GM12878 (cell line): ENCODE measurements around the gene EEF2K. TPM values are rescaled to one million over a fixed set of nuclear protein-coding genes. Genes with fewer than 3 reads are reported as not detected.

Source experiments
- ATAC-seq: fragments of 200-7000 bp; cut with Tn5 transposase; 3 replicates; pipeline ENCODE4 v1.9.1; 2020; ENCODE audit warnings: mild to moderate bottlenecking, moderate library complexity
- BruUV-seq: library from RNA; stranded (reverse); fragments of 400-500 nt; replicated peaks from 2 replicates; lab custom pipeline; 2021; lab: Mats Ljungman, UMichigan
- CTCF ChIA-PET: fragments of 300-600 bp; sonication (Branson Sonifier 250); formaldehyde crosslinking; extraction: SDS; loops from one replicate; lab custom pipeline; 2021; ENCODE audit warnings: inconsistent platforms; lab: Yijun Ruan, JAX
- POLR2A ChIA-PET: fragments of 350-600 bp; formaldehyde crosslinking; extraction: SDS; loops from one replicate; lab custom pipeline; 2021; ENCODE audit warnings: inconsistent platforms; lab: Charles Lee
- RAD21 ChIA-PET: fragments of 300-600 bp; sonication (Branson Sonifier 250); formaldehyde crosslinking; loops from one replicate; lab custom pipeline; 2023; ENCODE audit warnings: antibody characterized with exemption; ENCODE audit not compliant: unreplicated experiment; lab: Charles Lee
- SMC1A ChIA-PET: fragments of 300-600 bp; sonication (Branson Sonifier 250); formaldehyde crosslinking; loops from one replicate; lab custom pipeline; 2023; ENCODE audit not compliant: unreplicated experiment, uncharacterized antibody; lab: Charles Lee
- DNase-seq: peaks from one replicate; pipeline ENCODE4 v3.0.0-alpha.2; 2011; ENCODE audit warnings: low read depth, low spot score
- FAIRE-seq: peaks from 3 replicates; lab custom pipeline; 2011; peaks lifted over from hg19 to GRCh38; lab: Jason Lieb, UNC
- H2AFZ ChIP-seq: 2 replicates; pipeline ENCODE4 v1.6.0; 2011; ENCODE audit warnings: low read depth, low read length, control low read depth; ENCODE audit not compliant: control insufficient read depth
- H3K27ac ChIP-seq: 2 replicates; pipeline ENCODE4 v1.5.1; 2011; ENCODE audit warnings: control low read depth; ENCODE audit not compliant: control insufficient read depth, insufficient read depth
- H3K27me3 ChIP-seq, 2 experiments: replicated peaks in 1 of 2; 2 replicates each; pipeline versions ENCODE4 v1.6.0 to v1.6.1; 2011; ENCODE audit warnings: low read length in 1 of 2; ENCODE audit not compliant: control insufficient read depth in 2 of 2, insufficient read depth in 2 of 2
- H3K36me3 ChIP-seq, 2 experiments: 2 replicates each; pipeline ENCODE4 v1.5.1; 2011; ENCODE audit warnings: low read length in 1 of 2; ENCODE audit not compliant: control insufficient read depth in 2 of 2, insufficient read depth in 2 of 2
- H3K4me1 ChIP-seq: 2 replicates; pipeline ENCODE4 v1.6.1; 2011; ENCODE audit warnings: mild to moderate bottlenecking, low read length, moderate library complexity, mixed read lengths; ENCODE audit not compliant: control insufficient read depth, insufficient read depth
- H3K4me2 ChIP-seq: 2 replicates; pipeline ENCODE4 v1.6.0; 2011; ENCODE audit warnings: control low read depth; ENCODE audit not compliant: control insufficient read depth, insufficient read depth
- H3K4me3 ChIP-seq: fragments of 200-600 bp; sonication (generic); 2 replicates; pipeline ENCODE4 v1.5.1; 2016
- H3K79me2 ChIP-seq: 2 replicates; pipeline ENCODE4 v1.6.0; 2011; ENCODE audit warnings: low read length; ENCODE audit not compliant: control insufficient read depth, insufficient read depth
- H3K9ac ChIP-seq: 2 replicates; pipeline ENCODE4 v1.8.0; 2011; ENCODE audit warnings: low read length, control low read depth, mixed read lengths; ENCODE audit not compliant: control insufficient read depth, insufficient read depth
- H3K9me3 ChIP-seq: replicated peaks from 3 replicates; pipeline ENCODE4 v1.5.1; 2011; ENCODE audit warnings: mild to moderate bottlenecking, low read length; ENCODE audit not compliant: control insufficient read depth, insufficient read depth
- H4K20me1 ChIP-seq: 2 replicates; pipeline ENCODE4 v1.6.0; 2011; ENCODE audit not compliant: control insufficient read depth, insufficient read depth
- ATF2 ChIP-seq: IDR thresholded peaks from 2 replicates; pipeline ENCODE4 v1.6.1; 2012; ENCODE audit warnings: low read length, inconsistent platforms
- BCL11A ChIP-seq: IDR thresholded peaks from 2 replicates; pipeline ENCODE4 v1.6.1; 2011; ENCODE audit warnings: low read depth, low read length
- CBFB ChIP-seq: IDR thresholded peaks from 2 replicates; pipeline ENCODE4 v1.6.1; 2016; ENCODE audit warnings: antibody characterized with exemption, low read depth
- CTCF ChIP-seq, 3 experiments: IDR thresholded peaks in 2 of 3; conservative IDR thresholded peaks in 1 of 3; 2 replicates each; pipeline ENCODE4 v1.5.1; 2011; ENCODE audit warnings: low read depth in 3 of 3, low read length in 3 of 3, mild to moderate bottlenecking in 3 of 3, control low read depth in 2 of 3, moderate library complexity in 2 of 3, inconsistent platforms in 1 of 3, mixed read lengths in 1 of 3; ENCODE audit not compliant: control insufficient read depth in 2 of 3, insufficient read depth in 1 of 3; ENCODE audit errors: extremely low read depth in 1 of 3
- EGR1 ChIP-seq, 2 experiments: IDR thresholded peaks; 1 replicate in 1 of 2; 2 replicates in 1 of 2; pipeline ENCODE4 v1.6.1; 2011 to 2012; ENCODE audit warnings: low read depth in 2 of 2, low read length in 2 of 2, borderline replicate concordance in 1 of 2, mild to moderate bottlenecking in 1 of 2, moderate library complexity in 1 of 2
- IKZF2 ChIP-seq, 2 experiments: fragments of 450-650 bp; IDR thresholded peaks; 2 replicates each; pipeline ENCODE4 v1.6.1; 2017; ENCODE audit warnings: mild to moderate bottlenecking in 2 of 2, moderate library complexity in 2 of 2
- IRF3 ChIP-seq: fragments of 450-650 bp; IDR thresholded peaks from 2 replicates; pipeline ENCODE4 v1.6.1; 2014; ENCODE audit warnings: mild to moderate bottlenecking
- MXI1 ChIP-seq: fragments of 150-350 bp; IDR thresholded peaks from 2 replicates; pipeline ENCODE4 v1.6.1; 2011; ENCODE audit warnings: low read depth, mild to moderate bottlenecking, inconsistent platforms, low read length, improper control_type of control experiment
- NBN ChIP-seq: fragments of 450-650 bp; IDR thresholded peaks from 2 replicates; pipeline ENCODE4 v1.6.1; 2016
- PAX8 ChIP-seq: fragments of 450-650 bp; IDR thresholded peaks from 2 replicates; pipeline ENCODE4 v1.6.1; 2017; ENCODE audit warnings: mild to moderate bottlenecking, moderate library complexity
- PBX3 ChIP-seq: IDR thresholded peaks from 2 replicates; pipeline ENCODE4 v1.6.1; 2011; ENCODE audit warnings: mild to moderate bottlenecking, low read depth, low read length, moderate library complexity; ENCODE audit not compliant: insufficient replicate concordance
- RAD21 ChIP-seq: IDR thresholded peaks from 2 replicates; pipeline ENCODE4 v1.6.1; 2011; ENCODE audit warnings: mild to moderate bottlenecking, low read depth, low read length, moderate library complexity; ENCODE audit not compliant: insufficient read depth
- RFX5 ChIP-seq: IDR thresholded peaks from 2 replicates; pipeline ENCODE4 v1.6.1; 2011; ENCODE audit warnings: low read depth, low read length, improper control_type of control experiment
- SMARCA5 ChIP-seq: fragments of 450-650 bp; IDR thresholded peaks from 2 replicates; pipeline ENCODE4 v1.6.1; 2017; ENCODE audit warnings: mild to moderate bottlenecking
- STAT3 ChIP-seq: IDR thresholded peaks from 2 replicates; pipeline ENCODE4 v1.6.1; 2011; ENCODE audit warnings: low read depth, low read length, improper control_type of control experiment
- YY1 ChIP-seq: IDR thresholded peaks from 2 replicates; pipeline ENCODE4 v1.6.1; 2011; ENCODE audit warnings: low read depth, mild to moderate bottlenecking, low read length
- ZNF24 ChIP-seq: fragments of 450-650 bp; IDR thresholded peaks from 2 replicates; pipeline ENCODE4 v1.6.1; 2017; ENCODE audit warnings: antibody characterized with exemption, mild to moderate bottlenecking
- WGBS: methylation state at CpG from one replicate; pipeline ENCODE4 v1.1.6; 2016; ENCODE audit warnings: low lambda C conversion rate; ENCODE audit not compliant: insufficient replicate concordance, insufficient coverage; ENCODE audit errors: missing lambda C conversion rate; 5-methylcytosine and 5-hydroxymethylcytosine counted together
- in situ Hi-C: fragments of 300-500 bp; cut with MboI; formaldehyde crosslinking; loops from 9 replicates; pipeline ENCODE4 v1.14.3; 2018; ENCODE audit warnings: mixed read lengths
- intact Hi-C: fragments of 100-400 bp; cut with micrococcal nuclease; formaldehyde crosslinking; loops from one replicate; pipeline ENCODE4 v1.14.2; 2022; ENCODE audit not compliant: unreplicated experiment
- polyA plus RNA-seq, 11 experiments: library from polyadenylated mRNA; depleted of rRNA in 4 of 11; unstranded in 6 of 11; stranded (reverse) in 5 of 11; fragments of >200 nt; fragmentation: Nextera tagmentation in 4 of 11; fragmentation: Illumina TruSeq in 1 of 11; extraction: Ambion mirVana in 4 of 11; extraction: Trizol in 1 of 11; gene quantifications; 1 replicate in 1 of 11; 2 replicates in 10 of 11; pipeline versions ENCODE4 v1.2.1 to v1.2.3, GENCODE V29; 2011 to 2016; ENCODE audit warnings: inconsistent platforms in 2 of 11, missing spikeins in 2 of 11, low read depth in 1 of 11
- total RNA-seq, 4 experiments: library from RNA; depleted of rRNA in 3 of 4; stranded (reverse); fragments of >200 nt in 3 of 4; fragmentation: Illumina TruSeq in 1 of 4; extraction: Trizol in 1 of 4; gene quantifications; 2 replicates each; pipeline versions ENCODE4 v1.2.1 to v1.2.3, GENCODE V29; 2013 to 2021

The EEF2K gene
- total and polyA plus RNA-seq, 10 of the 15 experiments (the other 5 are each of a cell fraction or from before 2014, with no cell fraction given), result 2.0 to 29.6 (median 12.2) TPM

- Histone ChIP-seq H3K4me3 (peak within 1 kb of the TSS; percentile 88), H4K20me1 (peaks cover 8% of the 10 kb centered on the region; the same call in 1 of the 2 replicates), H3K27ac (peak within 1 kb of the TSS; percentile 85), H3K4me2 (peak within 1 kb of the TSS; percentile 66), H2AFZ (peak within 1 kb of the TSS; percentile 85), H3K9ac (peak within 1 kb of the TSS; percentile 86), H3K27me3 (no peaks in the 10 kb centered on the region), H3K9me3 (no peaks in the 10 kb centered on the region), H3K36me3 (peaks cover under 1% of the 10 kb centered on the region in 2 experiments; a peak in 2 of 4 replicates), H3K4me1 (peaks cover 13% of the 10 kb centered on the region), H3K79me2 (peaks cover 29% of the 10 kb centered on the region)
- peak; percentile 89 for ATAC-seq
- BruUV-seq, result no TSS peak
- ChIA-PET CTCF (interaction anchor here (0.6 to 7.5 kb wide), 12 partner anchors 10 to 793 kb away, joined by 3 to 132 read pairs (median 4); partner anchors contain the start of gene EEF2K), RAD21 (interaction anchor here (1.4 to 4.4 kb wide), 6 partner anchors 89 to 220 kb away, joined by 5 to 62 read pairs (median 11); partner anchors contain the start of gene EEF2K), POLR2A (interaction anchor here (1.8 to 3.2 kb wide), 4 partner anchors 88 to 105 kb away, joined by 6 to 21 read pairs (median 12); partner anchors contain the start of gene EEF2K), SMC1A (interaction anchor here (0.6 to 7.2 kb wide), 8 partner anchors 79 to 555 kb away, joined by 3 to 86 read pairs (median 5); partner anchors contain the start of gene EEF2K)
- FAIRE-seq, result no peak
- intact Hi-C loops (loop anchor here (1.0 to 5.0 kb wide), 3 partner anchors 91 to 285 kb away; partner anchors contain the start of gene EEF2K), in situ Hi-C loops (loop anchor here (5.0 kb wide), 2 partner anchors 100 to 295 kb away; partner anchors contain the start of gene PDZD9)
- 2% methylated on average over 68 of the region's 76 CpGs for WGBS
- no peak for DNase-seq
- TF ChIP-seq STAT3 (no peak), IRF3 (peak; percentile 72; the same call in 1 of the 2 replicates), CTCF (IDR thresholded peaks at IDR 0.05 in 2 of 3, conservative IDR thresholded peaks at IDR 0.05 in 1 of 3; ENCODE audit: control insufficient read depth in 2 of 3, extremely low read depth in 1 of 3, insufficient read depth in 1 of 3, low read depth in 3 of 3, low read length in 3 of 3) (peak; percentile 90 to 97 (median 91)), ATF2 (no peak), PAX8 (no peak), EGR1 (IDR thresholded peaks at IDR 0.05; ENCODE audit: borderline replicate concordance in 1 of 2, low read depth in 2 of 2, low read length in 2 of 2) (peak in 1 of 2 experiments; percentile 41; a peak in 1 of 3 replicates), RFX5 (no peak), PBX3 (peak; percentile 20), BCL11A (no peak; the same call in 1 of the 2 replicates), NBN (peak; percentile 97), YY1 (peak; percentile 96), SMARCA5 (peak; percentile 99), RAD21 (peak; percentile 86), CBFB (peak; percentile 15), MXI1 (peak; percentile 97), IKZF2 (IDR thresholded peaks at IDR 0.05) (peak; percentile 43 to 78; a peak in 3 of 4 replicates), ZNF24 (peak; percentile 100)
Measured at GRCh38 chr16:22297114-22297870, 91.2 kb downstream of the EEF2K start, which contains the start of gene POLR3E. TSS of gene POLR3E (plus strand) at chr16:22297409. CDS start at chr16:22302969, 5,560 bp downstream.
